Stimulated activated CD4-positive, alpha-beta T cell treated with anti-CD3 and anti-CD28 coated beads, Interleukin-1b, Interleukin-23, amount 100 ng/mL, for 24 hours (primary cell): ENCODE data around the gene MEGF6.

Experiments
- DNase-seq, 4 experiments: peaks; one replicate each; pipeline ENCODE4 v3.0.0-alpha.2; 2020; ENCODE audit warnings: low read depth in 4 of 4, low spot score in 1 of 4

MEGF6 gene

DNA sequence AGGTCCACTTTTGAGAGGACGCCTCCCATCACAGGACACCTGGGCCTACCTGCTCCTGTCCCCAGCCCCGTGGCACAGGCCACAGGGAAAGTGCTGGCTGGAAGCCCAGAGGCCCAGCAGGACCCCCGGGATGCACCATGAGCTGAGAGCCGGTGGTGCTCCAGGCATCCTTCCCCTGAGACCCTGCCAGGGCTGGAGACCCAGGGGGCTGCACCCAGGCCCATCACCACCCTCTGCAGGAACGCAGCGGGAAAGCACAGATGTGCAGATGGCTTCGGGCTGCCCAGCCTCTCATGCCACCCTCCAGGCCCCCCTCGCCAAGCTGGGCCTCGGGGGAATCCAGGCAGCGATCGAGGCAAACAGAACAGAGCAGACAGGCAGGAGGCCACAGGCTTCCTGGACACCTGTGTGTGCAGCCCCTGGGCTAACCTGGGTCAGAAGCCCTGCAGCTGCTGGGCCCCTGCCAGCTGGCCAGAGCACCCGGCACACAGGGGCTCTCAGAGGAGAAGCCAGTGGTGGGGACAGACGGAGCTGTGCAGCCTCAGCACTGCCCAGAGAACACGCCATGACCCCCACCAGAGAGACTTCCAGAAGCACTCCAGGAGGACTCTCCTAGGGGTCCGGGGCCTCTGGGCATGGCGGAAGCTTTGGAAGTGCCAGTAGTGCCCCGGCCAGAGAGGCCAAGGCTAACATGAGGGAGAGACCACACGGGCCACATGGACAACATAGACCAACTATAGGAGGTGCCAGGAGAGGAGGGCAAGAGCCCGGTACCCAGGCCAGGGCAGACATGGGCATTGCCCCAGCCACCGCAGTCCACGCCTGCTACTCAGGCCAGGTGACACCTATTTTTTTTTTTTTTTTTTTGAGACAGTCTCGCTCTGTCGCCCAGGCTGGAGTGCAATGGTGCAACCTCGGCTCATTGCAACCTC is 85.5 kb downstream of the MEGF6 start:
- DNase-seq = no peak

DNA sequence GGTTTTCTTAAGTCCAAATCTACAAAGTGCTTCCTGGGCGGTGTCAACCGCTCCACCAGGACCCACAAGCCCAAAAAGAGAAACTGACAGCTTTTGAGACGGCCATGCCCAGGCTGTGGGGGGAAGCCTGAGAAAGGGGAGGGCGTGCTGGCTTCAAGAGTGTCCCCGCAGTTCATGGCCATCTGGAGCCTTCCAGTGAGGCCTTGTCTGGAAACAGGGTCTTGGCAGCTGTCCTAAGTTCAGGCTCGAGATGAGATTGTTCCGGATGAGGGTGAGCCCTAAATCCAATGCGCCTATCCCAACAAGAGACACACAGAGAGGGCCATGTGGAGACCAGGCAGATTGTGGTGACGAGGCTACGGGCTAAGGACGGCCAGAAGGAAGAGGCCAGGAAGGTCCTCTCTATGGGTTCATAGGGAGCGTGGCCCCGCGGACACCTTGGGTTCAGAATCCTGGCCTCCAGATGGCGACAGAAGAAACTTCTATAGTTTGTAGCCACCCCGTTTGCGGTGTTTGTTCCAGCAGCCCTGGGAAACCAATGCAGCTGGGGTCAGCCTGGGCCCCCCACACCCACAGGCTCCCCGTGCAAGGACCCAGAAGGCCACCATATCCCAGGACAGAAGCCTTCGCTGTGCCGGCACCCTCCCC is 86.6 kb downstream of the MEGF6 start:
- no peak for DNase-seq

DNA sequence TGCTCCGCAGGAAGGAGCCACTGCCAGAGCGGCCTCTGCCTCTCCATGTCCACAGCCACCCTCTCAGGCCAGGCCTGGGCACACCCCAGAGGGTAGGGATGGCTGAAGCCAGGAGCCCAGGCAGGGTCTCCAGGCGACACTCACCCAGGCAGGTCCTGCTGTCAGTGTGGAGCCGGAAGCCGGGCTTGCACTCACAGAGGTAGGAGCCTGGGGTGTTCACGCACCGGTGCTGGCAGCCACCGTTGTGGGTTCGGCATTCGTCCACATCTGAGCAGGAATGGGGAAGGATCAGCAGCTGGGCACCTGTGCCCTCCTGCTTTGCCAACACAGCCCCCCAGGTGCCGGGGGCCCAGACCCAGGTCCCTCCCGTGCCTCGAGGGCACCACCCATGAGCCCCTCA is 87.3 kb downstream of the MEGF6 start:
- no peak for DNase-seq

DNA sequence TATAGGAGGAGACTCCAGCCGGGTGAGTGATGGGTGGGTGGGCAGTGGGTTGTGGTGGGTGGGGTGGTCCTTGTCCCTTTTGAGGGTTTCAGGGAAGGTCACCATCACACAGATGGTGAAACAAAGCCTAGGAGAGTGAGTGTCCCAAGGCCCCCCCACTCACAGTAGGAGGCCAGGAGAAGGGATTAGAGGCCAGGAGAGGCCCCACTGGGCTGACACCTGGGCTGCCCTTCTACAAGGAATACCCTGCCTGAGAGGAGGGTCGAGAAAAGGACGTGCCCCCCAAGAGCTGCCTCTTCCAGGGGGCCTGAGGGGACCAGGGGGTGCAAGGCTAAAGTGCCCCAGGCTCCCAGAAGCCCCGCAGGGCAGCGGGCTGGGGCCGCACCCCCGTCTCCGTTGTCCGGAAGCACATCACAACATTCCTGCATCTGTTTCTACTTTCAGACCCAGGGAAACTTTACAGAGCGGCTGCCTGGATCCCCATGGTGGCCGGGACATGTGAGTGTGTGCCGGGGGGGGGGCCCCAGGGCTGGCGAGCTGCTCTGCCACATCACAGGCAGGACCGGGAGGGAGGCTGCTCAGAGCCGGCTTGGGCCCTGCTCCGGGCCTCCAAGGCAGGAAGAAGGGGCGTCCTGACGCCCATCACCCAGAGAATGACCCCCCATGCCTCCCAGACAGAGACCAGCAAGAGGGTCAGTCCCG is 88.6 kb downstream of the MEGF6 start:
- no peak for DNase-seq

DNA sequence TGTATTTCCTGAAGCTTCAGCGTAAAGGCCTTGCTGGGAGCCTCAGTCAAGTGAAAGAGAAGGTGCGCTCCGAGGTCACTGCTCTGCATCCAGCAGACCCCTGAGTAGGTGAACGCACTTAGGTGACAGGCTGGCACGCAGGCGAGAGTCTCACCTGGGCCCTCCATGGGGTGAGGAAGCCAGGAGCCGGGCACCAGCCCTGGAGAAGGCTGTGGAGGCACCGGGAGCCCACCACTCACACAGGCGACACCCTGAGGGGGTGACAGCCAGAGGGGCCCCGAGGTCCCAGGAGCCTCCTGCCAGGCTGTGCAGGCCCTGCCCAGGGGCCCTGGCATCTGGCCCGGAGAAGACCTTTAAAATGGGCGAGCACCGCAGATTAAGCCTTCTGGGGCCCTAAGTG is 89.2 kb downstream of the MEGF6 start:
- no peak for DNase-seq

DNA sequence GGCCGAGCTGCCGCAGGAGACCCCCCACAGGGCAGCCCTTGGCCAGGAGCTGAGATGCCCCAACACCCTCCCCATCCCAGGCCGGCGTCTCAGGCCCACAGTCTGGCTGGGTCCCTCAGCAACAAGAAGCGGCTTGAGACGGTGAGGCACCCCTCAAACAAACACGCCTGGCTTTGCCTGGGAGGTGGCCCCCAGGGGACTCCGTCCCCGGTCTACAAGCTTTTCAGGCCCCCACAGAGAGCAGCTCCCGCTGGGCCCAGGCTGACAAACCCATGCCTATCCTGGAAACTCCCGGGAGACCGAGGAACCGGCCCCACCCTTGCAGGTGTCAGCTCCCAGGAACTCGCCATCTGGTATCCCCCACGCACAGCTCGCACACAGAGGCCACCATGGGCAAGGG is 89.9 kb downstream of the MEGF6 start:
- no peak for DNase-seq

DNA sequence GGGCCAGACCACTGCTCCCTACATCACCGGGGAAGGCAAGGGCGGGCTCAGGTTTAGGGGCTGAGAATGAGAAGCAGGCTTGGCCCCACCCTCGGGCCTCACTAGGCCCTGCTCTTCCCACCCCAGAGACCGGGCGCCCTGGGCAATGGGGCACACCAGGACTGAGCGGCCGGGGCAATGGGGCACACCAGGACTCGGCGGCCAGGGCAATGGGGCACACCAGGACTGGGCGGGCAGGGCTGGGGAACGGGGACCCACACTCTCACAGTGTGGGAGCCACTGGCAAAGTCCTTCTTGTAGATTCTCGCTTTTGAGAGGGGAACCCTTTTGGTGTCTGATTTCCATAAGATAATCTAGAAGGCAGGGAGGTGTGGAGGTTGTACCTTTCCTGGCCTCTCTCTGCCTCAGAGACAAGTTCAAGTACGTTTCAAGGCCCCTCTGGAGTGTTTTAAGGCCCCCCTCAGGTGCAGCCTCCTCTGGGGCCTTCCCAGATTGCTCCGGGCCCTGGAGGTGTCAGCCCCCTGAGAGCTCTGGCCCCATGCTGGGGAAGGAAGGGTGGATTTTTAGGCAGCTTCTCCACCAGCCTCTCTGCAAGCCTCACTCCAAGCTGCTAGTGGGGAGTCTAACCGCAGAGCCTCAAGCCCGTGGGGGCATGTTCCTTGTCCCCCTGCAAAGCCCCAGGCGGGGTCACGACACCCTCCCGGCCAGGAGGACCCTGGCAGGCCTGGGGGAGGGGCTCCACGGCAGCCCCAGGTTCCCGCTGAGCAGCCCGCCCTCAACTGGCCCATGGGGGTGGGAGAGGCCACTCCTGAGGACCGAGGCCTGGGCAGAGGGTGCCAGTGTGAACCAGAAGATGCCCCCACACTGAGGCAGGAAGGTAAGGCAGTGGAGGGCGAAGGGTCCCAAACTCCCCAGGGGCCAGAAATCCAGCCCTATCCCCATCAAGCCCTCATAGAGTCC is 90.6 kb downstream of the MEGF6 start:
- no peak for DNase-seq

DNA sequence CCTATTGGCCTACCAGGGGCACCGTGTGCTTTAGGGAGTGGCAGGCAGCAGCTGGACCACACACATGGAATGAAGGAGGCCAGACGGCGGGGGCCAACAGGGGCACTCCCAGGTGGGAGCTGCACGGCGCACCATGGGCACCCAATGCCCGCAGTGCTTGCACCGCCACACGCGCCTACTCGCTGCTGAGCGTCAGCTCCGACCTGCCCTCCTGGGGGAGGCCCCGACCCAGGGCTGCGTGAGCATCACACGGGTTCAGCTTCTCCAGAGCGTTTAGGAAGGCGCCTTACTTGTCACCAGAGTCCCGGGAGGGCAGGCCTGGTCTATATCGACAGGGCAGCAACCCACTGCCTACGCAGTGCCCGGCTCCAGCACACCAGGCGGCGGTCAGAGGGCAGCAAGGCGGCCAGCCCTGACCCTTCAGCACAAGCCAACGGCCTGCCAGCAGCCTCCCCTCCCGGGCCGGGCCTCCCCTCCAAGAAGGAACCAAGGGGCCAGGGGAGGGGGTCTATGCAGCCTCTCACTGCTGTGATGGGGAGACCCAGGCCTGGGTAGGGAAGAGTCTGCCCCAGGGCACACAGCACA is 91.9 kb downstream of the MEGF6 start:
- DNase-seq = no peak

DNA sequence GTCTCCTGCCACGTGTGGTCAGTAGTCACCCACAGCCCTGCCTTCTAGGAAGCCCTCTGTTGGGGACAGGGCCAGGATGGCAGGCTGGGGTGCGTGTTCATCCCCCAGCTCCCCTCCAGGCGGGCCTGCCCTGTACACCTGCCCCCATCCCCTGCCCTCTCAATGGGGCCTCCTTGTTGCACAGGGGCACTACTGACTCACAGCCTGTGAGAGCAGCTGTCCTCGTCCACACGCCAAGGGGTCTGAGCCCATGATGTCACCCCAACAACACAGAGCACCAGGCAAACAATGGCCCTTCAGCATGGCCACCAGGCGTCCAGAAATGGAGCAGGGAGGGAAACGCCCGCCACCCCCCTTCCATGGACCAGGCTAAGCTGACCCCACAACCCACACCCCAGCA is 92.6 kb downstream of the MEGF6 start:
- DNase-seq = no peak

DNA sequence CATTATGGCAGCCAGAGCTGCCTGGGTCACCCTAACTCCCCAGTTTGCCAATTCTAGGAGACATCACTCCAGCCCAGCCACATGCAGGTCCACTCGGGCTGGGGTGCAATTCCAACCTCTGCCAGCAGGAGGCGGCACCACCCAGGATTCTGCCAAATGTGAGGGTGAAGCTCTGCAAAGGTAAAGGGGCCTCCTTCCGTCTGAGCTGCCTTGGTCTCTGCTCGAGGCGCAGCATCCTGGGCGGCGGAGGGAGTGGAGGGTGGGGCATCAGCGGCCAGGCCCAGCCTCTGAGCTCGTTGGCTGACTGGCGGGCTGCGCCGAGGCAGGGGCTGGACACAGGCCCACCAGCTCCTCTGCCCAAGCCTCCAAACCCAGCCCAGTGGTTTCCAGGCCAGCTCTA is 93.1 kb downstream of the MEGF6 start:
- no peak for DNase-seq

DNA sequence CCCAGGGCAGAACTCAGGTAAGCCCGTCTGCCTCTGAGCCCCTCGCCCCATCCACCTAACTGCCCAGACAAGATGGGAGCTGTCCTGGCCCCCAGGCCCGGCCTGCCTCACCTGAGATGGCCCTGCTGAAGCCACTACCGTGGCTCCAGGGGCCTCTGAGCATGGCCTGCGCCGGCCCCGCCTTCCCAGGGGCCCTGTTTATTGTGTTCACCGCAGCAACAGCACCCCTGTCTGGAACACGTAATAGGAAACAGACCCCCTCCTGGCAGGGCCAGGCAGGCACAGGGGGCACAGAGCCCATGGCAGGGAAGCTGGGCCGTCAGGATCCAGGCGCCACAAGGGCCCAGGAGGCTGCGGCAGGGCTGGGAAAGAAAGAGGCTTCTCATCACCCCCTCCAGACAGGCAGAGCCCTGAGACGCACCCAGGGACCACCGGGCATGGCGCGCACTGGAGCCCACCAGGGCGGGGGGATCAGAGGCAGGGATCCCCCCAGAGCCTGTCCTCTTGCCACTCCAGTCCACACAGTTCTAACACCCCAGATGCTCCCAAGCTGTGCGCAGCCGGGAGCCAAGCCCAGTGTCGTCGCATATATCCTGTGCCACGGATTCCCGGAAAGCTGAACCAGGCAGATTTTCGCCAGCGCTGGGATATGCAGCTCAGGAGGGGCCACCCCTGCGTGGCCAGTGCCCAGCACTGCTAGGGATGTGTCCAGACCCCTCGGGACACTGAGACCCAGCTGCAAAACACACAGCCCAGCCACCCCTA is 94.2 kb downstream of the MEGF6 start:
- no peak for DNase-seq

DNA sequence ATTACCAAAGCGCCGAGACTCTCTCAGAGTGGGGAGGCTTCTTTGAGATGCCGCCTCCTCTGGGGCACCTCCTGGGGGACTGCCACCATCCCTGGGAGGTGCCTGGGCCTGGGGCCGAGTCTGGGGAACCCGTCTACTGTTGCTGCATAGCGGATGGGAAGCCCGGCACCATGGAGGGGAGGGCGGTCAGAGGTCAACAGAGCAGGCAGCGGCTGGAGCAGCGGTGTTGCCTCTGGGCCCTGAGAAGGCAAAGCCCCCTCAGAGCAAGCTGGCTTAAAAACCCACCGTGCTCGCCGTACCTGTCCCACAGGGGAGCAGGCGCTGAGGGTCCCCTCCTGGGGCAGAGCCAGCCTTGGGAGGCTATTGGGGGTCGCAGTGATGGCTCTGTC is 94.8 kb downstream of the MEGF6 start:
- DNase-seq = no peak

DNA sequence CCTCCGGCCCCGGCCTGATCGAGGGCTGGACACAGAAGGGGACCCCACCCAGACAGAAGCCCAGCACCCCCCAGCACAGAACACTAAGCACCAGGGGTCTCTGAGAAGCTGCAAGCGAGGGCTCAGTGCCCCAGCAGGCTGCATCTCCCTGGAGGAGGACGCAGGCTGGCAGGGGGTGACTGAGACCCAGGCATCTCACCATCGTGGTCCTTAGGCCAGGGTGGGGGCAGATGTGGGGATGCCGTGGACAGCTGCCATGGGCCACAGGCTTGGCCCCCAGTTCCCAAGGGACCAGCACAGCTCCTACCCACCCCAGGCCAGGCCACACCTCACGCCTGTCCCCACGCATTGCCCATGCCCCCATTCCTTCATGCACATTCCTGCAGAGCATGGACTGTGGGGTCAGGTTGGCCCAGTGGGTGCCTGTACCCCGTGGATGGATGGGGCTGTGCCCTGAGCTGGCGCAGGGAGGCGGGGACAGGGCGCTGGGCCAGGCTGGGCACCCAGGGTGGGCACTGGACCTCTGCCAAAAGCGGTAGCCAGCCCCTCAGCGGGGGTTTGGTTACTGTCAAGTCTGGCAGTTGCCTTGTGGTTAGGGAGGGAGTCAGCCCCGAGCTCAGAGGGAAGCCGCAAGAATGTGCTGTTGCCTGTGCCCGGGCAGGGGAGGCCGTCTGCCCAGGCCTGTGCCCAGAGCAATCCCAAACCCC is 95.4 kb downstream of the MEGF6 start:
- no peak for DNase-seq

DNA sequence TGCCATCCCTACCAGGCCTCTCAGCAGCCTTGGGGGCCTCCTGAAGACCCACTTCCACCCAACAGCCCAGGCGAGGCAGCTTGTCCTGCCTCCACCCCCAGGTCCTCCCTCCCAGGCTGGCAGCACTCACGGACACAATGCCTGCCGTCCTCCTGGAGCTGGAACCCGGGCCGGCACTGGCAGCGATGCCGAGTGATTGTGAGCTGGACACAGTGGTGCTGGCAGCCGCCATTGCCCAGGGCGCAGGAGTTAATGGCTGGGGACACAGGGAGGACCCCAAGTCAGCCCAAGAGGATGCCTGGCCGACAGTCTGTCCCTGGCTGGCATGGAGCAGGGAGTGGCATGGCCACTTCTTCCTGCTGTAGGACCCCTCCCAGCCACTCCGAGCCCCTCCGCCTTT is 96.0 kb downstream of the MEGF6 start:
- DNase-seq = no peak

DNA sequence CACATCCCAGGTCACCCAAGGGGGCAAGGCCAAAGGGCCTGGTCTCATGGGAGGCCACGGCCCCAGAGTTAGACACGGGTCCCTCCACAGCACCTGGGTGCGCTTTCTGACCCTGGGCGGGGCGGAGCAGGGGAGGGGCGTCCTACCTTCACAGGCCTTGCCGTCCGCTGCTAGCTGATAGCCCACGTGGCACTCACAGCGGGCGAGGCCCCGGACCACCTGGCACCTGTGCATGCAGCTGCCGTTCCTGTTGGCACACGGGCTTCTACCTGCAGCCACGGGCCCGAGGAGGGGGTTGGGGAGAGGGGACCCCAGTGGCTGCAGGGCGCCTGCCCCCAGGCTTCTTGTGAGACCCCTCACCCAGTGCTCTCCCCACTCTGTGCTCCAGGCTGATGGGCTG is 96.9 kb downstream of the MEGF6 start:
- no peak for DNase-seq

DNA sequence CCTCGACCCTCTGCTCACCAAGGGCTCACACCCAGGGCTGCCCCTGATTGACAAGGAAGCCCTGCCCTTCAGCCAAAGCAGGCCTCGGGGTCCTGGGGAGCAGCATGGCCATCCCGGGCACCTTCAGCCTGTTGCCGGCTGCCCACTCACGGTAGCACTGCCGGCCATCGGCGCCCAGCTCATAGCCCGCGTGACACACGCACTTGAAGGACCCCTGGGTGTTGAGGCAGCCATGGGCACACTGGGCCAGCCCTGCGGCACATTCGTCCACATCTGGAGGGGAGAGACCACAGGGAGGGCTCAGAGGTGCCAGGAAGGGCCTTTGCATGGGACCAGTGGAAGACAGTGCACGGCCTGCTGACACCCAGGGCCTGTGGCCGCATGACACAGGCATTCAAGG is 99.5 kb downstream of the MEGF6 start:
- no peak for DNase-seq

DNA sequence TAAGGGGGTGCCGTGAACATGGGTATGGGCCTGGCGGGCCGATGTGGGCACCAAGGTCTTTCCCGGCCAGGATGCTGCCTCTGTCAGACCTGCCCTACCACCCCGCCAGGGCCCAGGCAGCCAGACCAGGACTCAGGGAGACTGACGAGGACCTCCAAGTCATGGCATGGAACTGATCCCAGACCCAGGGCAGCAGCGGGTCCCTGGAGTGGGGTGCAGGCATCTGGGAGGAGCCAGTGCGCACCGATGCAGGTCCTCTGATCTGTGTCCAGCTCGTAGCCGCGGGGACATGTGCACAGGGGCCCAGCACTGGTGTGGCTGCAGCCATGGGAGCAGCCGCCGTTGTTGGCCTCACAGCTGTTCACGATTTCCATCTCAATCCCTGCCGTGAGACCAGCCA is 100.0 kb downstream of the MEGF6 start:
- no peak for DNase-seq

DNA sequence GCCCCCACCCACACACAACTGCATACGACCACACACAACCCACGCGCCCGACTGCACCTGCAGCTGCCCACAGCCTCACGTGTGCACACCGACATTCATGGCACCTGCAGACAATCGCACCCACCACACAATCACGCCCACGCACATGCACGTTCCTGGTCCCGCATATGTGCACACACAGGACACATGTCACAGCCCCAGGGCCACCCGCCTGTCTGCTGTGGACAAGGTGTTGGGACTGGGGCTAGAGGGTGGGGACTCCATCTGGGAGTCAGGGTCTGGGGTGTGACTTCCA is 100.4 kb downstream of the MEGF6 start:
- DNase-seq = no peak

DNA sequence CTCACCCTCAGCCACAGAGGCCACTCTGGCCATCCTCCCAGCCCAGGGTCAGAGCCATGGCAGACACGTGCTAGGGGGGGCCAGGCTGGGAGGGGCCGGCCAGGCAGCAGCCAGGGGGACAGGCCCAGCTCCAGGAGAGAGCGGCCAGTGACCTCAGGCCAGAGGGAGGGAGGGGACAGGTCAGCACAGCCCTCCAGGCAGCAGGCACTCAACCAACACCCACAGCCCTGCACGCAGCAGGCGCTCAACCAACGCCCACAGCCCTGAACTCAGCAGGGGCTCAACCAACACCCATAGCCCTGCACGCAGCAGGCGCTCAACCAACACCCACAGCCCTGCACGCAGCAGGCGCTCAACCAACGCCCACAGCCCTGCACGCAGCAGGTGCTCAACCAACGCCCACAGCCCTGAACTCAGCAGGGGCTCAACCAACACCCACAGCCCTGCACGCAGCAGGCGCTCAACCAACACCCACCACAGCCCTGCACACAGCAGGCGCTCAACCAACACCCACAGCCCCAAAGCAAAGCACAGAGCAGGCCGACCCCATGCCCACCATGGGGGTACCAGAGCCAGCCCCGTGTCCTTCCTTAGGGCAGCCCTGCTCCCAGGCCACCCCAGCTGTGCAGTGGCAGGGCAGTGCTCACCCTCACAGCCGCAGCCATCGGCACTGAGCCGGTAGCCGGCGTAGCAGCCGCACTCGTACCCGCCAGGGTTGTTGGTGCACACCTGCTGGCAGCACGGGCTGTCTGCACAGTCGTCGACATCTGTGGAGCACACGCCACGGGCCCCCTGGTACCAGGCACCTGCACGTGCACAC is 101.0 kb downstream of the MEGF6 start:
- no peak for DNase-seq
